Stimulated activated memory B cell treated with anti-CD40 and anti-IgM and Interleukin-4, amounts not matched to agents 10 μg/mL and 1 μg/mL and 100 μg/mL, for 72 hours (primary cell): ENCODE results near the gene ACTL7B.

ENCODE experiments used
- ATAC-seq: fragments of 150-1000 bp; cut with Tn5 transposase; 2 replicates; pipeline ENCODE4 v1.10.0; 2021
- H3K27ac Mint-ChIP-seq: one replicate; pipeline ENCODE4 v1.8.0; 2022; ENCODE audit warnings: mild to moderate bottlenecking, mixed read lengths
- H3K27me3 Mint-ChIP-seq: one replicate; pipeline ENCODE4 v1.8.0; 2022; ENCODE audit warnings: mixed read lengths
- H3K36me3 Mint-ChIP-seq: one replicate; pipeline ENCODE4 v1.8.0; 2022; ENCODE audit warnings: mixed read lengths
- H3K4me1 Mint-ChIP-seq: one replicate; pipeline ENCODE4 v1.8.0; 2022; ENCODE audit warnings: mixed read lengths
- H3K4me3 Mint-ChIP-seq: one replicate; pipeline ENCODE4 v1.8.0; 2022; ENCODE audit warnings: mild to moderate bottlenecking, moderate library complexity, mixed read lengths
- H3K9me3 Mint-ChIP-seq: one replicate; pipeline ENCODE4 v1.8.0; 2022; ENCODE audit warnings: mixed read lengths

The ACTL7B gene

GRCh38 chr9:108882052-108882888 lies 26.5 kb upstream of the ACTL7B start:
- H3K4me1 Mint-ChIP-seq = peaks cover 13% of the 10 kb centered on the region
- no peaks in the 10 kb centered on the region for H3K27me3 Mint-ChIP-seq
- no peaks in the 10 kb centered on the region for H3K9me3 Mint-ChIP-seq
- no peak overlapping the region for H3K4me3 Mint-ChIP-seq
- peaks cover 76% of the 10 kb centered on the region for H3K36me3 Mint-ChIP-seq
- H3K27ac Mint-ChIP-seq = no peak overlapping the region
- ATAC-seq = no peak

DNA sequence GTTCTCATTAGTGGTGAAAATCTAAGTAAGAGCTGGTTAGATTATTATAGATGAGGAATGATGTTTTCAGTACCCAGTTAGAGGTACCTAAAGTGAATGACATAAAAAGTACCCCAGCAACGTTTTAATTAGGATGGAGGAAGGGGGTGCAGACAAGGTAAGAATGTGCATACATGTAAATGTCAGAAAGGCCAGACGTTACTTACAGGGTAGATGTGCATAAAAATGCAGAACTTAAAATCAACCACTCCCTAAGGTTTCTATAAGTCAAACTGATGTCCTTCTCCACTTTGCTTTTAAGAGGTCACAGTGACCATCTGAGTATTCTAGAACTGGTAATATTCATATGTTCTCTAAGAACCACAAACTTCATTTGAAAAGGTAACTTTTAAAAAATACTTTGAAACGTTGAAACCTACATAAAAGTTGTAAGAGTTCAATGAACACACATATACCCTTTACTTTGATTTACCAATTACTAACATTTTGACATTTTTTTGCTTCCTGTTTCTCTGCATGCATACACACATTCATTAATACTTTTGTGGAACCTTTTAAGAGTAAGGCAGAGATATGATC lies 25.0 kb upstream of the ACTL7B start:
- ATAC-seq = no peak
- Mint-ChIP-seq H3K9me3 (no peaks in the 10 kb centered on the region), H3K4me1 (peaks cover 7% of the 10 kb centered on the region), H3K27ac (no peak overlapping the region), H3K36me3 (peaks cover 80% of the 10 kb centered on the region), H3K4me3 (no peak overlapping the region), H3K27me3 (no peaks in the 10 kb centered on the region)

GRCh38 chr9:108877524-108877923 lies 21.7 kb upstream of the ACTL7B start:
- H3K27ac Mint-ChIP-seq = no peak overlapping the region
- H3K36me3 Mint-ChIP-seq = peaks cover 83% of the 10 kb centered on the region
- no peaks in the 10 kb centered on the region for H3K9me3 Mint-ChIP-seq
- ATAC-seq = no peak
- H3K4me3 Mint-ChIP-seq = no peak overlapping the region
- H3K4me1 Mint-ChIP-seq = no peaks in the 10 kb centered on the region
- no peaks in the 10 kb centered on the region for H3K27me3 Mint-ChIP-seq

DNA sequence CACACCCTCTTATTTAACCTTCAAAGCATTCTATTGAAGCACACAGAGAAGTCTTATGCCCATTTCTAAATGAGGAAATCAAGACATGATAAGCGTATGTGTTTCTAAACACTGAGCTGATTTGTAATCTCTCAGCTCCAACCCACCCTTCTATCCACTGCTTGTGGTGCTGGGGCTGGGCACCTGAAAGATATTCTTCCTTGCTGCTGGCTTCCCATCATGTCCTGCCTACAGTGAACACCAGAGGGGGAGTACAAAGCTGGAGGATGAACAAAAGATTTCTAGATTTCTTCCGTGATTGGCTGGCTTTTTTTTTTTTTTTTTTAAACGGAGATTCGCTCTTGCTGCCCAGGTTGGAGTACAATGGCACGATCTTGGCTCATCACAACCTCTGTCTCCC lies 20.6 kb upstream of the ACTL7B start:
- no peak overlapping the region for H3K4me3 Mint-ChIP-seq
- H3K27me3 Mint-ChIP-seq = no peaks in the 10 kb centered on the region
- no peak for ATAC-seq
- H3K36me3 Mint-ChIP-seq = peaks cover 89% of the 10 kb centered on the region
- H3K9me3 Mint-ChIP-seq = peaks cover 3% of the 10 kb centered on the region
- H3K27ac Mint-ChIP-seq = no peak overlapping the region
- no peaks in the 10 kb centered on the region for H3K4me1 Mint-ChIP-seq

GRCh38 chr9:108874058-108874788 lies 18.4 kb upstream of the ACTL7B start:
- H3K27ac Mint-ChIP-seq = no peak overlapping the region
- H3K27me3 Mint-ChIP-seq = no peaks in the 10 kb centered on the region
- H3K4me1 Mint-ChIP-seq = no peaks in the 10 kb centered on the region
- peaks cover 91% of the 10 kb centered on the region for H3K36me3 Mint-ChIP-seq
- no peak overlapping the region for H3K4me3 Mint-ChIP-seq
- peaks cover 3% of the 10 kb centered on the region for H3K9me3 Mint-ChIP-seq
- no peak for ATAC-seq

DNA sequence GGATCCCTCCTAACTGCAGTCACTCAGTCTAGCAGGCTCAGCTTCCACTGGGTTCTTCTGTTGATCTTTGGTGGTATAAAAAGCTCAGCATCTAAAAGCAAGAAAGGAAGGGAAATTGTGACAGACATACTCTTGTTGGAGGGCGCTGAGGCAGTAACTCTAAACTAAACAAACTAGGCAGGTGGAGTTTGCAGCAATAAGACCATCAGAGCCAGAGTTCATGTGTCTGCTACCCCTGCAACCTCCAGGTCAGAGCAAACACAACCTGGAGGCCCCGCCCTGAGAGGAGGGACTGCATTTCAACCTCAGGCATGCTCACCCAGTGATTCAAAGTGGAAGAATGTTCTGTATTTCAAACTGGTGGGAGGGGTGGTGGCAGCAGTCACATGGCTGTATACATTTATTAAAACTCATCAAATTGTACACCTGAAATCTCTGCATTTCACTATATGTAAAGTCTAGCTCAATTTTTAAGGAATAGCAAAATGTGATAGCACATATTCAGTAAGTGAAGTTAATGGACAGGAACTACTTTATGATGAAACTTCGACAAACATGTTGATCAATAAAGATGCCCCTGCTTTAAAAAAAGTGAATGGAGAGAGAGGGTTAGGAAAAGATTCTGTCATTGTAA lies 13.4 kb upstream of the ACTL7B start:
- H3K4me1 Mint-ChIP-seq = no peaks in the 10 kb centered on the region
- H3K27me3 Mint-ChIP-seq = no peaks in the 10 kb centered on the region
- no peak overlapping the region for H3K27ac Mint-ChIP-seq
- H3K36me3 Mint-ChIP-seq = peaks cover 67% of the 10 kb centered on the region
- no peak overlapping the region for H3K4me3 Mint-ChIP-seq
- ATAC-seq = no peak
- H3K9me3 Mint-ChIP-seq = peaks cover 3% of the 10 kb centered on the region

DNA sequence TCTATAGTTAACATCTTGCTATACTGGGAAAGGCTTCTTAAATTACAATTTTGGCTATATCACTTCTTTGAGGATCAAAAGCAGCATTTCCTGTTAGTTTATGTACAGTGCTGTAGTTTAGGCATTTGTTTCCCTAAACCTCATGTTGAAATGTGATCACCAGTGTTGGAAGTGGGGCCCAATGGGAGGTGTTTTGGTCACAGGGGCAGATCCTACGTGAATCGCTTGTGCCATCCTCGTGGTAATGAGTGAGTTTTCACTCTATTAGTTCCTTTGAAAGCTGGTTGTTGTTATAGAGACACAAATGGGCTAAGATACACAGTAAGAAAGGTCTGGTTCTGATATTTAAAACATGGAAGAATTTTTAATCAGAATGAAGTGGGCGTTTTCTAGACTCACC lies 12.0 kb upstream of the ACTL7B start:
- Mint-ChIP-seq H3K36me3 (peaks cover 58% of the 10 kb centered on the region), H3K4me1 (no peaks in the 10 kb centered on the region), H3K9me3 (peaks cover 3% of the 10 kb centered on the region), H3K27me3 (no peaks in the 10 kb centered on the region), H3K27ac (no peak overlapping the region), H3K4me3 (no peak overlapping the region)
- ATAC-seq = no peak

- Mint-ChIP-seq H3K9me3 (peaks cover 3% of the 10 kb centered on the region), H3K36me3 (peaks cover 54% of the 10 kb centered on the region), H3K4me1 (no peaks in the 10 kb centered on the region), H3K27ac (no peak overlapping the region), H3K4me3 (no peak overlapping the region), H3K27me3 (no peaks in the 10 kb centered on the region)
- ATAC-seq = no peak
Measured at GRCh38 chr9:108867116-108867515, 11.3 kb upstream of the ACTL7B start.

- H3K27ac Mint-ChIP-seq = no peak overlapping the region
- H3K9me3 Mint-ChIP-seq = no peaks in the 10 kb centered on the region
- ATAC-seq = no peak
- no peaks in the 10 kb centered on the region for H3K4me1 Mint-ChIP-seq
- H3K4me3 Mint-ChIP-seq = no peak overlapping the region
- no peaks in the 10 kb centered on the region for H3K27me3 Mint-ChIP-seq
- H3K36me3 Mint-ChIP-seq = peaks cover 43% of the 10 kb centered on the region
Measured at GRCh38 chr9:108866001-108866420, 10.2 kb upstream of the ACTL7B start.

GRCh38 chr9:108865037-108865436 lies 9.3 kb upstream of the ACTL7B start:
- no peak for ATAC-seq
- Mint-ChIP-seq H3K4me1 (no peaks in the 10 kb centered on the region), H3K9me3 (no peaks in the 10 kb centered on the region), H3K4me3 (no peak overlapping the region), H3K36me3 (peaks cover 33% of the 10 kb centered on the region), H3K27ac (no peak overlapping the region), H3K27me3 (no peaks in the 10 kb centered on the region)

- no peaks in the 10 kb centered on the region for H3K4me1 Mint-ChIP-seq
- no peaks in the 10 kb centered on the region for H3K9me3 Mint-ChIP-seq
- no peak overlapping the region for H3K4me3 Mint-ChIP-seq
- H3K27me3 Mint-ChIP-seq = no peaks in the 10 kb centered on the region
- H3K36me3 Mint-ChIP-seq = peaks cover 27% of the 10 kb centered on the region
- ATAC-seq = no peak
- no peak overlapping the region for H3K27ac Mint-ChIP-seq
Measured at GRCh38 chr9:108864446-108864845, 8.7 kb upstream of the ACTL7B start.

GRCh38 chr9:108863891-108864290 lies 8.1 kb upstream of the ACTL7B start:
- H3K36me3 Mint-ChIP-seq = peaks cover 22% of the 10 kb centered on the region
- no peaks in the 10 kb centered on the region for H3K9me3 Mint-ChIP-seq
- no peaks in the 10 kb centered on the region for H3K4me1 Mint-ChIP-seq
- no peak overlapping the region for H3K4me3 Mint-ChIP-seq
- no peak for ATAC-seq
- no peaks in the 10 kb centered on the region for H3K27me3 Mint-ChIP-seq
- no peak overlapping the region for H3K27ac Mint-ChIP-seq

- Mint-ChIP-seq H3K36me3 (peaks cover 3% of the 10 kb centered on the region), H3K9me3 (no peaks in the 10 kb centered on the region), H3K4me3 (no peak within 1 kb of the TSS), H3K27me3 (no peaks in the 10 kb centered on the region), H3K27ac (no peak within 1 kb of the TSS), H3K4me1 (no peaks in the 10 kb centered on the region)
- no peak for ATAC-seq
Measured at GRCh38 chr9:108861997-108862396, 6.2 kb upstream of the ACTL7B start, which contains the start of gene ACTL7A. ACTL7A (plus strand) TSS chr9:108862266; CDS start chr9:108862323, 57 bp downstream.

- ATAC-seq = no peak
- no peak overlapping the region for H3K27ac Mint-ChIP-seq
- H3K36me3 Mint-ChIP-seq = no peaks in the 10 kb centered on the region
- H3K4me1 Mint-ChIP-seq = no peaks in the 10 kb centered on the region
- H3K4me3 Mint-ChIP-seq = no peak overlapping the region
- H3K9me3 Mint-ChIP-seq = no peaks in the 10 kb centered on the region
- H3K27me3 Mint-ChIP-seq = no peaks in the 10 kb centered on the region
Measured at GRCh38 chr9:108861464-108861863, 5.7 kb upstream of the ACTL7B start.

DNA sequence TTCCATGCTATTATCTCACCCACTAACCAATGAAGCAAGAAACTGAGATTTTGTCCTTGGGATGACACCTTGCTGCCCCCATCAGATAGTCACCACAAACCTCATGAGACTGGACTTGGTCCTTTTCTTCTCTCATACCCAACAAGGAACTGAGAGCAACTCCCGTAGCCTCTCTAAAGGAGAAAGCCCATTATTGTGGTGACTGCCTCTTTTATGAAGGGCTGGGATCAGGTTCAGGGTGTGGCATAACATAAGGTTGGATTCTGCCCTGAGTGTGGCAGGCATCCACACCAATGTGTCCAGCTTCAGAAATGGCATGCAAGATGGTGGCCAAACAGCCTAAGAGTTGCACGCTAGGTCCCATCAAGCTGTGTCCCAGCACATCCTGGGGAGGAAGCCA lies 5.0 kb upstream of the ACTL7B start:
- no peak overlapping the region for H3K4me3 Mint-ChIP-seq
- no peak for ATAC-seq
- H3K4me1 Mint-ChIP-seq = no peaks in the 10 kb centered on the region

More for the DNA sequence above, 5.0 kb upstream of the ACTL7B start:
- H3K27ac Mint-ChIP-seq = no peak overlapping the region
- no peaks in the 10 kb centered on the region for H3K9me3 Mint-ChIP-seq
- H3K27me3 Mint-ChIP-seq = no peaks in the 10 kb centered on the region
- no peaks in the 10 kb centered on the region for H3K36me3 Mint-ChIP-seq
